ENCODE measurements around the gene FAM107A.

GRCh38 chr3:58622436-58622835 is 45.2 kb upstream of the FAM107A start:
- TF ChIP-seq POLR2A (IDR thresholded peaks at IDR 0.05): no peak
- TF ChIP-seq, protein P1, sequence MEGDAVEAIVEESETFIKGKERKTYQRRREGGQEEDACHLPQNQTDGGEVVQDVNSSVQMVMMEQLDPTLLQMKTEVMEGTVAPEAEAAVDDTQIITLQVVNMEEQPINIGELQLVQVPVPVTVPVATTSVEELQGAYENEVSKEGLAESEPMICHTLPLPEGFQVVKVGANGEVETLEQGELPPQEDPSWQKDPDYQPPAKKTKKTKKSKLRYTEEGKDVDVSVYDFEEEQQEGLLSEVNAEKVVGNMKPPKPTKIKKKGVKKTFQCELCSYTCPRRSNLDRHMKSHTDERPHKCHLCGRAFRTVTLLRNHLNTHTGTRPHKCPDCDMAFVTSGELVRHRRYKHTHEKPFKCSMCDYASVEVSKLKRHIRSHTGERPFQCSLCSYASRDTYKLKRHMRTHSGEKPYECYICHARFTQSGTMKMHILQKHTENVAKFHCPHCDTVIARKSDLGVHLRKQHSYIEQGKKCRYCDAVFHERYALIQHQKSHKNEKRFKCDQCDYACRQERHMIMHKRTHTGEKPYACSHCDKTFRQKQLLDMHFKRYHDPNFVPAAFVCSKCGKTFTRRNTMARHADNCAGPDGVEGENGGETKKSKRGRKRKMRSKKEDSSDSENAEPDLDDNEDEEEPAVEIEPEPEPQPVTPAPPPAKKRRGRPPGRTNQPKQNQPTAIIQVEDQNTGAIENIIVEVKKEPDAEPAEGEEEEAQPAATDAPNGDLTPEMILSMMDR (IDR thresholded peaks at IDR 0.05): no peak
